HG03575 (cell line): ENCODE results near the gene SVIL.
"Not testable (repeated sequence)": the region's sequence is repeated elsewhere in the genome, so short reads cannot be mapped to it uniquely, and the experiment has no call there.

Experiments
- ATAC-seq: cut with Tn5 transposase; IDR thresholded peaks from one replicate; pipeline ENCODE4 v1.9.1; 2021; ENCODE audit not compliant: unreplicated experiment, insufficient number of reproducible peaks, low FRiP score; ENCODE audit errors: extremely low read depth

Gene SVIL

DNA sequence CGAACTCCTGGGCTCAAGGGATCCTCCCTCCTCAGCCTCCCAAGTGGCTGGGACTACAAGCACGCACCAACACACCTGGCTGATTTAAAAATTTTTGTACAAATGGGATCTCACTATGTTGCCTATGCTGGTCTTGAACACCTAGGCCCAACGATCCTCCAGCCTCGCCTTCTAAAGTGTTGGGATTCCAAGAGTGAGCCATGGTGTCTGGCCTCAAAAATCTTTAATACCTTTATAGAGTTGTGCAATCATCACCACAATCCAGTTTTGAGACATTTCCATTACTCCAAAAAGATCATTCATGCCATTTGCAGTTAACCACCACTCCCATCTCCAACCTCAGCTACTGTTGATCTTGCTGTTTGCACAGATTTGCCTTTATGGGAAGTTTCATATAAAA lies 180.5 kb downstream of the SVIL start:
- no peak for ATAC-seq

DNA sequence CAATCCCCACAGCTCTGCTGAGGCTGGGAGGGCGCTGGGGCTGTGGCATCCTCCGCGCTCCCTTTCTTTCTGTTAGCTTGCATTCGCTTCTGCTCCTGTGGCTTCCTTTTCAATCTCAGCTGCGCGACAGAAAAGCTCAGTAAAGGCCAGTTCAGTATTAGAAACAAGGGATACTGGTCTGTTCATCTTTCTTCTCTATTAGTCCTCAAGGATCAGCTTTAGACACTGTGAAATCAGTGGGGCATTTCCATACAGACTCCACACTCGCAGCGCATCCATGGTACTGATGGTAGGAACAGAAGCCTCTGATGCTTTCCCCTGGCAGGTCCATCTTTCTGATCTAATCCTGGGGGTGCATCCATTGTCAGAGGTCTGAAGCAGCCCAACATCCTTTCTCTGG lies 182.2 kb downstream of the SVIL start:
- no peak for ATAC-seq

DNA sequence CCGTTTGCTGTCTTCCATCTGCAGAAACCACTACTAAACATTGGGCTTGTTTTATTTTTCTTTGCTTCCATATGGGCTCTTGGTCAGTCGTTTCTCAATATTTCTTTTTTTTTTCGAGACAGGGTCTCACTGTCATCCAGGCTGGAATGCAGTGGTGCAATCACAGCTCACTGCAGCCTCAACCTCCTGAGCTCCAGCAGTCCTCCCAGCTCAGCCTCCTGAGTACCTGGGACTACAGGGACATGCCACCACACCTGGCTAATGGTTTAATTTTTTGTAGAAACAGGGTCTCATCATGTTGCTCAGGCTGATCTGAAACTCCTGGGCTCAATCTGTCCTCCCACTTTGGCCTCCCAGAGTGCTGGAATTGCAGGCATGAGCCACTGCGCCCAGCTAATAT lies 182.8 kb downstream of the SVIL start:
- no peak for ATAC-seq

DNA sequence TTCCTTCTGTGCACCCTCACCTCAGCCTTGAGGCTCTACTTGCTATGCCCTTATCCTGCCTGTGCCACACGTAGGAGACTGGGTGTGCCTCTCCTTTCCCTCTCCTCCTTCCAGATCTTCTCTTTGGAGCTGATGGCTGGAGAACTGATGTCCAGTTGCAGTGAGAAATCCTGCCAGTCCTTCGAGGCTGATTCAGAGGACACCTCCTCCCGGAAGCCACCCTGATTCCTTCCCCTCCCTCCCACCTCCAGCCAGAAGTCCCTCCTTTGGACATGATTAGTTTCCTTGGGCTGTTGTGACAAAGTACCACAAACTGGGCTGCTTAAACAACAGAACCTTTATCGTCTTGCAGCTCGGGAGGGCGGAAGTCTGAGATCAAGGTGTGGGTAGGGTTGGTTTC lies 184.4 kb downstream of the SVIL start:
- ATAC-seq: no peak

- ATAC-seq: not testable (repeated sequence)
Measured at GRCh38 chr10:29448756-29449592, 185.8 kb downstream of the SVIL start.

GRCh38 chr10:29448125-29448524 lies 186.6 kb downstream of the SVIL start:
- no peak for ATAC-seq

- ATAC-seq: no peak
Measured at GRCh38 chr10:29446327-29446726, 188.4 kb downstream of the SVIL start.

DNA sequence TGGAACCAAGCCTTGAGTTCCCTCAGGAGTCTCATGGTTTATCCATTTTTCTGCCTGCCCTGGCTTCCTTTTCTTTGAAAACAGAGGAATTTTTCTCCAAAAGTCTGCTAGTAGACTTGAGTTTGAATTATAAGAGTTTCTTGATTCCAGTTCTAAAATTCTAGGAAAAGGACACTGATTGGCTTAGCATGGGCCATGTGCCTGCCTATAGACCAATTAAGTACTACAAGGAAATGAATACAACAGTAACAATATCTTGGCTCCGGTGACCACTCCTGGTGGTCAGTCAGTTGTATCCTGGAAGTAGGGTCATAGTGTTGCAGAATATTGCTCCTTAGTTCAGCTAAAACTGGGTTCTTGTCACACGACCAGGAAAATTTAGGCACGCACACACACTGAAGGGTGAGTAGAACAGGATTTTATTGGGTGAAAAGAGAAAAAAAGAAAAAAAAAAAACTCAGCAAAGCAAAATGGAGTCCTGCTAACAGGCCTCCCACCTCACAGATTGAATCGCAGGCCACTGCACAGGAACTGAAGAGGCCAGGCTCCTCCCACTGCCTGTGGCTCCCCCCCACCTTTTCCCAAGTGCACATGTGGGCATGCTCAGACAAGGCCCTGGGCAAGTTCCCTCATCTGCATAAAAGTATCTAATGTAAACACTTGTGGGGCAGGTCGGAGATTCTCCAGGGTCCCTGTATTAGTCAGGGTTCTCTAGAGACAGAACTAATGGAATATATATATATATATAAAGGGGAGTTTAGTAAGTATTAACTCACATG lies 190.8 kb downstream of the SVIL start:
- no peak for ATAC-seq

GRCh38 chr10:29440981-29441380 lies 193.8 kb downstream of the SVIL start:
- no peak for ATAC-seq

DNA sequence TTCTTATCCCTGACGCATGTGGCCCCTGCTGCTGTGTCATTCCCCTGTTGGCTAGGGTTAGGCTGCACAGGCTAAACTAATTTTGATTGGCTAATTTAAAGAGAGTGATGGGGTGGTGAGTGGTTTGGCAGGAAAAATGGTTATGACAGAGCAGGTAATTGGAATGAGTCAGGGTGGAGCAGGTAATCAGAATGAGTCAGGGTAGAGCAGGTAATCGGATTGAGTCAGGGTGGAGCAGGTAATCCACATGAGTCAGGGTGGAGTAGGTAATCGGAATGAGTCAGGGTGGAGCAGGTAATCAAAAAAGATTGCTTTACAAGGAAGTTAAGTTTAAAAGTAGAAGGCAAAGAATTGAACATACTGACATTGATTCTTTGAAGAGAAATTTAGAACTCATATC lies 195.8 kb downstream of the SVIL start:
- ATAC-seq: not testable (repeated sequence)

GRCh38 chr10:29438271-29438670 lies 196.5 kb downstream of the SVIL start:
- ATAC-seq: no peak

DNA sequence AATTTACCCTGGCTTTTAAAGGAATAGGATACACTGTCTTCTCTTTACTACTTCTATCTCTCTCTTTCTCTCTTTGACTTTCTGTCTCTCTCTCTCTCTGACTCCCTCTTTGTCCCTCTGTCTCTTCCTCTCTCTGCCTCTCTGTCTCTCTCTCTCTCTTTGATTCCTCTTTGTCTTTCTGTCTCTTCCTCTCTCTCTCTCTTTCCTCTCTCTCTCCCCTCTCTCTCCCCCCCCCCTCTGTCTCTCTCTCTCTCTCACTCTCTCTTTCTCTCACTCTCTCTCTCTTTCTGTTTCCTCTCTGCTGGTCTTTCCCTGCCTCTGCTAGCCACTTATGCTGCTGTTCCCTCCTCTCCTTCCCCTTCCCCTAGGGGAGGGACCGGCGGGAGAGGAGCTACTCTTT lies 196.9 kb downstream of the SVIL start:
- ATAC-seq: no peak

GRCh38 chr10:29435809-29436501 lies 198.8 kb downstream of the SVIL start:
- ATAC-seq: no peak

GRCh38 chr10:29434111-29434510 lies 200.7 kb downstream of the SVIL start:
- no peak for ATAC-seq

GRCh38 chr10:29431711-29432110 lies 203.1 kb downstream of the SVIL start:
- ATAC-seq: no peak

GRCh38 chr10:29430101-29430500 lies 204.7 kb downstream of the SVIL start:
- no peak for ATAC-seq

GRCh38 chr10:29428486-29428885 lies 206.3 kb downstream of the SVIL start:
- ATAC-seq: no peak

GRCh38 chr10:29427667-29428066 lies 207.1 kb downstream of the SVIL start:
- no peak for ATAC-seq

DNA sequence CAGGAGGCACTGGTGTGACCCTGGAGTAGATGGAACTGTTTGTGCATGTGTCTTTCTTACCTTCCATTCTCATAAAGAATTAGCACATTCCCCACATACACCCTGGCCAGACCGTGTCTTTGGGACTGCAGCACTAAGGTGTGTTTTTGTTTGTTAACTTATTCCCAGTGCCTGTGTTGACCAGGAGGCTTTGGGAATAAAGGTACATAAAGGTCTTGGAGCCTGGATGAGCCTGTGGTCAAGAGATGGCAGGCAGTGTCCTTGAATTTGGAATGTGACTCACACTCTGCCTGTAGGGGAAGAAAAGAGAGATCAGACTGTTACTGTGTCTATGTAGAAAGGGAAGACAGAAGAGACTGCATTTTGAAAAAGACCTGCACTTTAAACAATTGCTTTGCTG lies 208.4 kb downstream of the SVIL start:
- no peak for ATAC-seq

GRCh38 chr10:29424017-29424416 lies 210.8 kb downstream of the SVIL start:
- no peak for ATAC-seq
